Caco-2 (cell line): ENCODE results near the gene C1orf53. TPM values are rescaled to one million over a fixed set of nuclear protein-coding genes. Genes with fewer than 3 reads are reported as not detected.
"Not testable (repeated sequence)": the region's sequence is repeated elsewhere in the genome, so short reads cannot be mapped to it uniquely, and the experiment has no call there.

Experiments
- BruUV-seq: library from RNA; stranded (reverse); fragments of 400-500 nt; replicated peaks from 2 replicates; lab custom pipeline; 2021; lab: Mats Ljungman, UMichigan
- CTCF ChIA-PET: fragments of 300-600 bp; sonication (Branson Sonifier 250); formaldehyde crosslinking; loops from one replicate; lab custom pipeline; 2022; ENCODE audit warnings: antibody characterized with exemption; lab: Charles Lee
- POLR2A ChIA-PET: fragments of 300-600 bp; sonication (Branson Sonifier 250); formaldehyde crosslinking; loops from one replicate; lab custom pipeline; 2022; ENCODE audit warnings: antibody characterized with exemption; lab: Charles Lee
- DNase-seq, 2 experiments: peaks; one replicate each; pipeline versions ENCODE4 v3.0.0 to v3.0.0-alpha.2; 2020 to 2022
- H3K27me3 ChIP-seq: replicated peaks from 2 replicates; pipeline ENCODE4 v1.6.0; 2011; ENCODE audit warnings: low read length; ENCODE audit not compliant: control insufficient read depth, insufficient read depth
- H3K36me3 ChIP-seq: 2 replicates; pipeline ENCODE4 v1.5.1; 2011; ENCODE audit warnings: low read length; ENCODE audit not compliant: control insufficient read depth, insufficient read depth
- H3K4me1 ChIP-seq: fragments of 250-450 bp; sonication (Bioruptor Pico); 2 replicates; pipeline ENCODE4 v1.5.1; 2020; ENCODE audit warnings: mild to moderate bottlenecking
- H3K4me3 ChIP-seq: 2 replicates; pipeline ENCODE4 v1.5.1; 2011; ENCODE audit warnings: low read depth, mild to moderate bottlenecking, control low read depth, low read length
- H3K9me3 ChIP-seq: fragments of 250-450 bp; sonication (Bioruptor Pico); 2 replicates; pipeline ENCODE4 v1.5.1; 2020; ENCODE audit warnings: mild to moderate bottlenecking, moderate library complexity
- H3K27ac Mint-ChIP-seq: one replicate; pipeline ENCODE4 v1.8.0; 2022; ENCODE audit warnings: mixed read lengths; ENCODE audit not compliant: unreplicated experiment
- H3K27me3 Mint-ChIP-seq: one replicate; pipeline ENCODE4 v1.8.0; 2022; ENCODE audit warnings: mixed read lengths; ENCODE audit not compliant: insufficient read depth, unreplicated experiment
- H3K36me3 Mint-ChIP-seq: one replicate; pipeline ENCODE4 v1.8.0; 2022; ENCODE audit warnings: mild to moderate bottlenecking, mixed read lengths; ENCODE audit not compliant: insufficient read depth, unreplicated experiment
- H3K4me1 Mint-ChIP-seq: one replicate; pipeline ENCODE4 v1.8.0; 2022; ENCODE audit warnings: low read depth, mixed read lengths; ENCODE audit not compliant: unreplicated experiment
- H3K4me3 Mint-ChIP-seq: one replicate; pipeline ENCODE4 v1.8.0; 2022; ENCODE audit warnings: mild to moderate bottlenecking, moderate library complexity, mixed read lengths; ENCODE audit not compliant: unreplicated experiment
- H3K9me3 Mint-ChIP-seq: one replicate; pipeline ENCODE4 v1.8.0; 2022; ENCODE audit warnings: mixed read lengths; ENCODE audit not compliant: unreplicated experiment
- intact Hi-C: fragments of 100-400 bp; cut with micrococcal nuclease; formaldehyde crosslinking; loops from one replicate; pipeline ENCODE4 v1.10.0; 2022; ENCODE audit not compliant: unreplicated experiment
- total RNA-seq: library from RNA; stranded (reverse); gene quantifications from 2 replicates; pipeline ENCODE4 v1.2.3, GENCODE V29; 2022
- TF ChIP-seq, protein P1 (sequence below), 2 experiments: fragments of 200-600 bp in 1 of 2; IDR thresholded peaks; 1 replicate in 1 of 2; 2 replicates in 1 of 2; pipeline versions ENCODE4 v1.5.1 to v1.8.0; 2011 to 2022; ENCODE audit warnings: antibody characterized with exemption in 1 of 2, control low read depth in 1 of 2, inconsistent platforms in 1 of 2, low read depth in 1 of 2, low read length in 1 of 2, mild to moderate bottlenecking in 1 of 2, moderate library complexity in 1 of 2; ENCODE audit not compliant: insufficient read depth in 1 of 2, severe bottlenecking in 1 of 2, unreplicated experiment in 1 of 2

Gene C1orf53
- total RNA-seq, 1 experiment from 2014 or later = 9.9 TPM

DNA sequence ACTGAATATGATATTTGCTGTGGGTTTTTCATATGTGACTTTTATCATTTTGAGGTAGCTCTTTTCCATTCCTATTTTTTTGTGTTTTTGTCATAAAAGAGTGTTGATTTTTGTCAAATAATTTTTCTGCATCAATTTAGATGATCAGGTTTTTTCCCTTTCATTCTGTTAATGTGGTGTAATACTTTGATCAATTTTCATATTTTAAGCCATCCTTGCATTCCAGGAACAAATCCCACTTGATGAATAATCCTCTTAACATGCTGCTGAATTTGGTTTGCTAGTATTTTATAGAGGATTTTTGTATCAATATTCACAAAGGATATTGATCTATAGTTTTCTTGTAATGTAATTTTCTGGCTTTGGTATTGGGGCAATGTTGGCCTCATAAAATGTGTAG is 25.5 kb upstream of the C1orf53 start:
- peaks cover 10% of the 10 kb centered on the region; the same call in 1 of the 2 replicates for H3K9me3 ChIP-seq
- no peaks in the 10 kb centered on the region for H3K27me3 ChIP-seq
- ChIA-PET POLR2A (no interaction called here), CTCF (no interaction called here)
- intact Hi-C loops = no loop called here
- TF ChIP-seq, protein P1, sequence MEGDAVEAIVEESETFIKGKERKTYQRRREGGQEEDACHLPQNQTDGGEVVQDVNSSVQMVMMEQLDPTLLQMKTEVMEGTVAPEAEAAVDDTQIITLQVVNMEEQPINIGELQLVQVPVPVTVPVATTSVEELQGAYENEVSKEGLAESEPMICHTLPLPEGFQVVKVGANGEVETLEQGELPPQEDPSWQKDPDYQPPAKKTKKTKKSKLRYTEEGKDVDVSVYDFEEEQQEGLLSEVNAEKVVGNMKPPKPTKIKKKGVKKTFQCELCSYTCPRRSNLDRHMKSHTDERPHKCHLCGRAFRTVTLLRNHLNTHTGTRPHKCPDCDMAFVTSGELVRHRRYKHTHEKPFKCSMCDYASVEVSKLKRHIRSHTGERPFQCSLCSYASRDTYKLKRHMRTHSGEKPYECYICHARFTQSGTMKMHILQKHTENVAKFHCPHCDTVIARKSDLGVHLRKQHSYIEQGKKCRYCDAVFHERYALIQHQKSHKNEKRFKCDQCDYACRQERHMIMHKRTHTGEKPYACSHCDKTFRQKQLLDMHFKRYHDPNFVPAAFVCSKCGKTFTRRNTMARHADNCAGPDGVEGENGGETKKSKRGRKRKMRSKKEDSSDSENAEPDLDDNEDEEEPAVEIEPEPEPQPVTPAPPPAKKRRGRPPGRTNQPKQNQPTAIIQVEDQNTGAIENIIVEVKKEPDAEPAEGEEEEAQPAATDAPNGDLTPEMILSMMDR (IDR thresholded peaks at IDR 0.05; ENCODE audit: insufficient read depth in 1 of 2, low read depth in 1 of 2, low read length in 1 of 2, severe bottlenecking in 1 of 2, unreplicated experiment in 1 of 2) = no peak
- no TSS peak for BruUV-seq
- no peaks in the 10 kb centered on the region for H3K4me1 Mint-ChIP-seq
- no peaks in the 10 kb centered on the region for H3K4me1 ChIP-seq
- no peaks in the 10 kb centered on the region for H3K36me3 Mint-ChIP-seq
- H3K27ac Mint-ChIP-seq = no peak overlapping the region
- H3K4me3 ChIP-seq = no peak overlapping the region
- H3K9me3 Mint-ChIP-seq = peaks cover 13% of the 10 kb centered on the region
- no peak for DNase-seq
- peaks cover 3% of the 10 kb centered on the region for H3K27me3 Mint-ChIP-seq
- no peak overlapping the region for H3K4me3 Mint-ChIP-seq
- no peaks in the 10 kb centered on the region for H3K36me3 ChIP-seq

DNA sequence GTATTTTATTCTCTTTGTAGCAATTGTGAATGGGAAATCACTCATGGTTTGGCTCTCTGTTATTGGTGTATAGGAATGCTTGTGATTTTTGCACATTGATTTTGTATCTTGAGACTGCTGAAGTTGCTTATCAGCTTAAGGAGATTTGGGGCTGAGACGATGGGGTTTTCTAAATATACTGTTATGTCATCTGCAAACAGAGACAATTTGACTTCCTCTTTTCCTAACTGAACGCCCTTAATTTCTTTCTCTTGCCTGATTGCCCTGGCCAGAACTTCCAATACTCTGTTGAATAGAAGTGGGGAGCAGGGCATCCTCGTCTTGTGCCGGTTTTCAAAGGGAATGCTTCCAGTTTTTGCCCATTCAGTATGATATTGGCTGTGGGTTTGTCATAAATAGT is 22.0 kb upstream of the C1orf53 start:
- BruUV-seq, H3K27me3 Mint-ChIP-seq, H3K4me1 ChIP-seq, DNase-seq, H3K36me3 Mint-ChIP-seq, intact Hi-C loops, H3K27me3 ChIP-seq, H3K9me3 ChIP-seq, H3K4me3 ChIP-seq, H3K4me1 Mint-ChIP-seq, H3K4me3 Mint-ChIP-seq, POLR2A ChIA-PET, H3K36me3 ChIP-seq, H3K27ac Mint-ChIP-seq, CTCF ChIA-PET: not testable (repeated sequence)
- peaks cover 13% of the 10 kb centered on the region for H3K9me3 Mint-ChIP-seq

DNA sequence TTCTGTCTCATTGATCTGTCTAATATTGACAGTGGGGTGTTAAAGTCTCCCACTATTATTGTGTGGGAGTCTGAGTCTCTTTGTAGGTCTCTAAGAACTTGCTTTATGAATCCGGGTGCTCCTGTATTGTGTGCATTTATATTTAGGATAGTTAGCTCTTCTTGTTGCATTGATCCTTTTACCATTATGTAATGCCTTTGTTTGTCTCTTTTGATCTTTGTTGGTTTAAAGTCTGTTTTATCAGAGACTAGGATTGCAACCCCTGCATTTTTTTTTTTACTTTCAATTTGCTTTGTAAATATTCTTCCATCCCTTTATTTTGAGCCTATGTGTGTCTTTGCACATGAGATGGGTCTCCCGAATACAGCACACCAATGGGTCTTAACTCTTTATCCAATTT is 20.2 kb upstream of the C1orf53 start:
- DNase-seq, intact Hi-C loops, H3K27me3 ChIP-seq, POLR2A ChIA-PET, H3K4me1 ChIP-seq, H3K27me3 Mint-ChIP-seq, H3K4me3 Mint-ChIP-seq, H3K9me3 ChIP-seq, BruUV-seq, H3K36me3 ChIP-seq, H3K4me1 Mint-ChIP-seq, H3K36me3 Mint-ChIP-seq, H3K27ac Mint-ChIP-seq, H3K4me3 ChIP-seq: not testable (repeated sequence)
- peaks cover 12% of the 10 kb centered on the region for H3K9me3 Mint-ChIP-seq
- CTCF ChIA-PET = interaction anchor here (0.7 kb wide), 1 partner anchor 8 kb away, joined by 3 read pairs; no protein-coding TSS in a partner anchor

DNA sequence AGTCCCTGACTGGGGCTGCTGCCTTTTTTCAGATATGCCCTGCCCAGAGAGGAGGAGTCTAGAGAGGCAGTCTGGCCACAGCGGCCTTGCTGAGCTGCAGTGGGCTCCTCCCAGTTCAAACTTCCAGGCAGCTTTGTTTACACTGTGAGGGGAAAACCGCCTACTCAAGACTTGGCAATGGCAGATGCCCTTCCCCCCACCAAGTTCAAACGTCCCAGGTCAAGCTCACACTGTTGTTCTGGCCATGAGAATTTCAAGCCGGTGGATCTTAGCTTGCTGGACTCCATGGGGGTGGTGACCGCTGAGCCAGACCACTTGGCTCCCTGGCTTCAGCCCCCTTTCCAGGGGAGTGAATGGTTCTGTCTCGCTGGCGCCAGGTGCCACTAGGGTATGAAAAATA is 18.3 kb upstream of the C1orf53 start:
- Mint-ChIP-seq H3K36me3 (no peaks in the 10 kb centered on the region), H3K9me3 (no peaks in the 10 kb centered on the region), H3K4me3 (no peak overlapping the region), H3K4me1 (no peaks in the 10 kb centered on the region), H3K27ac (no peak overlapping the region), H3K27me3 (peaks cover 2% of the 10 kb centered on the region)
- TF ChIP-seq, protein P1 (IDR thresholded peaks at IDR 0.05; ENCODE audit: insufficient read depth in 1 of 2, low read depth in 1 of 2, low read length in 1 of 2, severe bottlenecking in 1 of 2, unreplicated experiment in 1 of 2) = no peak
- ChIA-PET POLR2A (no interaction called here), CTCF (no interaction called here)
- H3K4me3 ChIP-seq = no peak overlapping the region
- H3K4me1 ChIP-seq = no peaks in the 10 kb centered on the region
- no peaks in the 10 kb centered on the region for H3K27me3 ChIP-seq
- no peaks in the 10 kb centered on the region for H3K36me3 ChIP-seq
- no TSS peak for BruUV-seq
- H3K9me3 ChIP-seq = no peaks in the 10 kb centered on the region
- intact Hi-C loops = no loop called here
- DNase-seq = peak; percentile 8 to 43
